ENCODE measurements around the gene IL25. TPM values are rescaled to one million over a fixed set of nuclear protein-coding genes. Genes with fewer than 3 reads are reported as not detected.

IL25 gene
- total RNA-seq, 4 donors from 2014 or later, result not detected

DNA sequence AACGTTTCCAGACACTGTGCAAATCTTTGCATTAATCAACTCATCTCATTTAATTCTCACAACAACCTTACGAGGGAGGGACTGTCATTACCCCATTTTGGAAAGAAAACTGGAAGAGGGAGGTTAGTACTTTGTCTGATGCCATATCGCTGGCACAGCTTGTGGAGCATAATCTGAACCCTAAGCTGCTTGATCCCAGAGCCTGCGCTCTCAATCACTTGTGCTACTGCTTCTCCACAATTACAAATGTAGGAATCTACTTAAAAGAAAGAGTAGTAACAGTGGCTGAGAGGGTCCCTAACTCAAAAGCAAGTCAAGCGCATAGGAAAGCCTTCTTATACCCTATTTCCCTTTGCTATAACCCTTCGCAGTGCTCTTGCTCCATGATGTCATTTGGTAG is 10.8 kb upstream of the IL25 start:
- peaks cover 0 to 40% (median 0%) of the 10 kb centered on the region in 4 donors for H3K27me3 ChIP-seq
- no peaks in the 10 kb centered on the region for H3K9me3 ChIP-seq
- TF ChIP-seq, protein P1, sequence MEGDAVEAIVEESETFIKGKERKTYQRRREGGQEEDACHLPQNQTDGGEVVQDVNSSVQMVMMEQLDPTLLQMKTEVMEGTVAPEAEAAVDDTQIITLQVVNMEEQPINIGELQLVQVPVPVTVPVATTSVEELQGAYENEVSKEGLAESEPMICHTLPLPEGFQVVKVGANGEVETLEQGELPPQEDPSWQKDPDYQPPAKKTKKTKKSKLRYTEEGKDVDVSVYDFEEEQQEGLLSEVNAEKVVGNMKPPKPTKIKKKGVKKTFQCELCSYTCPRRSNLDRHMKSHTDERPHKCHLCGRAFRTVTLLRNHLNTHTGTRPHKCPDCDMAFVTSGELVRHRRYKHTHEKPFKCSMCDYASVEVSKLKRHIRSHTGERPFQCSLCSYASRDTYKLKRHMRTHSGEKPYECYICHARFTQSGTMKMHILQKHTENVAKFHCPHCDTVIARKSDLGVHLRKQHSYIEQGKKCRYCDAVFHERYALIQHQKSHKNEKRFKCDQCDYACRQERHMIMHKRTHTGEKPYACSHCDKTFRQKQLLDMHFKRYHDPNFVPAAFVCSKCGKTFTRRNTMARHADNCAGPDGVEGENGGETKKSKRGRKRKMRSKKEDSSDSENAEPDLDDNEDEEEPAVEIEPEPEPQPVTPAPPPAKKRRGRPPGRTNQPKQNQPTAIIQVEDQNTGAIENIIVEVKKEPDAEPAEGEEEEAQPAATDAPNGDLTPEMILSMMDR (IDR thresholded peaks at IDR 0.05), result no peak
- no peak for TF ChIP-seq POLR2A (IDR thresholded peaks at IDR 0.05)
- H3K4me3 ChIP-seq, result no peak overlapping the region
- peaks cover 5 to 40% (median 16%) of the 10 kb centered on the region in 3 donors for H3K36me3 ChIP-seq
- 60 to 62% methylated on average over 6 of the region's 6 CpGs for WGBS, 2 donors
- intact Hi-C loops (cut with DNase I), result no loop called here
- DNase-seq, result no peak
- peak overlapping the region in 3 of 4 donors; percentile 13 to 52 (median 33) for H3K27ac ChIP-seq
- H3K4me1 ChIP-seq, result peaks cover 23 to 70% (median 27%) of the 10 kb centered on the region in 3 donors

DNA sequence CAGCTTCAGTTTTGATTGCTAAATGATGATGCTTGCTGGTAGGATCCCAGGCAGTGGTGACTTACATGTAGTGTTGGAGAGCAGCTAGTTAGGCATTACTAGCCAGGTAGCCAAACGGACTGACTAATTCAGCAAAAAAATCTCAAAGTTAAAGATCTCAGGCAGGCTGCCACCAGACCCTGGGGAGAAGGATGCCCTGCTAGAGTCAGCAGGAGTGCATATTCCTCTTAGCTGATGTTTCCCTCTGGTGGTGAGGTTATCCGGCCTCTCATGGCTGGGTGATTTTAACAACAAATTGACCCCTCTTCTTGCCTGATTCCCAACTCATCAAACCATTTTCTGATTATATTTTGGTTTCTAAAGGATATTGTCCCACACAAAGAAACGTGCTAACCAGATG is 10.4 kb upstream of the IL25 start:
- Histone ChIP-seq H3K4me3 (no peak overlapping the region), H3K9me3 (no peaks in the 10 kb centered on the region), H3K27me3 (peaks cover 0 to 40% (median 0%) of the 10 kb centered on the region in 4 donors), H3K27ac (peak overlapping the region in 2 of 4 donors; percentile 13 to 52), H3K4me1 (peaks cover 27 to 74% (median 31%) of the 10 kb centered on the region in 3 donors), H3K36me3 (peaks cover 5 to 36% (median 14%) of the 10 kb centered on the region in 3 donors)
- TF ChIP-seq, protein P1 (IDR thresholded peaks at IDR 0.05), result no peak
- TF ChIP-seq POLR2A (IDR thresholded peaks at IDR 0.05), result no peak
- 58 to 59% methylated on average over 3 of the region's 3 CpGs for WGBS, 2 donors
- intact Hi-C loops (cut with DNase I), result no loop called here
- no peak for DNase-seq

DNA sequence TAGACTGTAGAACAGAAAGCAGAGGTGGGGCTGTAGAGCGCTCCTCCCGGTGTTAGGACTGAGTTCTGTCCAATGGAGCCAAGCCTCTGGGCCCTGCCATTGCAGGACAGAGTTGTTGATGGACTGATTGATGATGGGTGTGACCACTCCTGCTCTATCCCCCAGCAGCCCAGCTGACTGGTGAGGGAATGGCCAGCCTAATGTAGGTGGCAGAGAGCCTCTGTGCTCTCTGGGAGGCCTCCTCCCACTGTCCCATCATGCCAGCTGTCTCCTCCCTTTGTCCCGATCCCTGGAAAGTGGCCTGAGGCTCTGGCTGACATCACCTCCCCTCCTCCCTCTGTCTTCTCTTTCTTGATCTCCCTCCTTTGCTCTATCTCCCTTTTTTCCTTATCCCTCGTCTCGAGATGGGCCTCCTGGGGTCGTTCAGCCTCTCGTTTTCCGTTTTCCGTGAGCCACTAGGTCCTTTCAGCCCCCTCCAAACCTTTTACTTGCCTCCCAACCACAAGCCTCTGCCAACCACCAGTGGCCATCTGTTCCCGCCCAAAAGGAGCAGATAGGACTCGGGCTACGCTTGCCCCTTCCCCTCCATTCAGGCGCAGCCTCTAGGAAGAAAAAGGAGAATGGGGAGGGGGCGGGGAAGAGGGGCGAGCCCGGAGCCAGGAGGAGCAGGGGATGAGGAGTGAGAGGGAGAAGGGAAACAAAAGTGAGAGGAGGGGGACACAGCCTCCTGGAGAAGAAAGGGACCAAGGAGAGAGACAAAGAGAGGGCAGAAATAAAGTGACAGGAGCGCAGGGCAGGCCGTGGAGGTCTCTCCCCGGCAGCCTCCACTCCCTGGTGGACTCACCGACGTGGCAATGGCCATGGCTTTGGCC is 8.2 kb upstream of the IL25 start:
- H3K27ac ChIP-seq, result peak overlapping the region; percentile 97 to 99 (median 98)
- H3K36me3 ChIP-seq, result peaks cover 0 to 14% (median 0%) of the 10 kb centered on the region in 3 donors
- no peaks in the 10 kb centered on the region for H3K9me3 ChIP-seq
- WGBS, 2 donors, result 10 to 11% methylated on average over 15 to 20 of the region's 21 CpGs
- peaks cover 27 to 87% (median 36%) of the 10 kb centered on the region in 3 donors for H3K4me1 ChIP-seq
- peaks cover 0 to 36% (median 0%) of the 10 kb centered on the region in 4 donors for H3K27me3 ChIP-seq
- intact Hi-C loops (cut with DNase I), result no loop called here
- TF ChIP-seq, protein P1 (IDR thresholded peaks at IDR 0.05), result no peak
- TF ChIP-seq POLR2A (IDR thresholded peaks at IDR 0.05), result peak in 1 of 4 donors; percentile 5
- no peak for DNase-seq
- peak overlapping the region; percentile 49 to 81 (median 67) for H3K4me3 ChIP-seq

DNA sequence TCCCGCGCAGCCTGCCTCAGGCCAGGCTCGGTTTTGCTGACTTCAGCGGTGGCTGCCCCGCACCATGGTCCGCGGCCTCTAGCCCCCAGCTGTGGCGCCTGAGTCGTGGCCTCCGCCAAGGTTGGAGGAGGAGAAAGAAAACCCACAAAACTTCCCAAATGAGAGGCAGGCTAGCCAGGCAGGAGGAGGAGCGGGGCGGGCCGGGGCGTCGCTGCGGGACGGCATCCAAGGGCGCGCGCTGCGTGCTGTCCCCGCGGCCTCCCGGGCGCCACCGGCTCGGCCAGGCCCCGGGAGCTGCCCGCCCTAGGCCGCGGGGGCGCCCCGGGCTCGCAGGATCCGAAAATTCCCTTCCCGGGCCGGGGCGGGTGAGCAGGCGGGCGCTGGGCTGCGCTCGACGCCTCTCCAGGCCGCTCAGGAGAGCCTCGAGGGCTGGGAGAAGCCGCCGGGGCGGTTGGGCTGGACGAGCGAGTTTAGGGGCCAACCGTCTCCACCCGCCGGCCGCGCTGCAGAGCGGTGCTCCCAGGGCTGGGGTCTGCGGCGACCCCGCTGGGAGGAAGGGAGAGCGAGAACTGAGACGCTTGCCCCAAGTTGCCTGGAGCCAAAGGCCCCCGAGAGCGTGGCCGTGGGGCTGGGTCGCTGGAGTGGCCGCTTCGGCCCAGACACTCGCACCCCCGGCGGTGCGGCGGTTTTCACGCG is 7.4 kb upstream of the IL25 start, which contains the start of gene EFS:
TSS of gene EFS (minus strand) at position 137 of the 696 bp plus-strand sequence. CDS start 147 bp downstream, outside the sequence.
- peak within 1 kb of the TSS; percentile 97 to 99 (median 98) for H3K27ac ChIP-seq
- TF ChIP-seq, protein P1 (IDR thresholded peaks at IDR 0.05), result no peak
- TF ChIP-seq POLR2A (IDR thresholded peaks at IDR 0.05), result peak in 2 of 4 donors; percentile 10 to 40
- H3K27me3 ChIP-seq, result peaks cover 0 to 29% (median 0%) of the 10 kb centered on the region in 4 donors
- H3K9me3 ChIP-seq, result no peaks in the 10 kb centered on the region
- H3K4me1 ChIP-seq, result peaks cover 31 to 91% (median 36%) of the 10 kb centered on the region in 3 donors
- intact Hi-C loops (cut with DNase I), result no loop called here
- 0% methylated on average over 3 to 4 of the region's 74 CpGs for WGBS, 2 donors
- peaks cover 0 to 6% (median 0%) of the 10 kb centered on the region in 3 donors for H3K36me3 ChIP-seq
- no peak for DNase-seq
- H3K4me3 ChIP-seq, result peak within 1 kb of the TSS; percentile 49 to 81 (median 67)
